PC-9 (cell line): ENCODE measurements around the gene KDM1B.

Experiments used
- CTCF ChIP-seq: fragments of 200-600 bp; sonication (generic); conservative IDR thresholded peaks from 2 replicates; pipeline ENCODE4 v1.6.1; 2017; ENCODE audit warnings: mixed run types, antibody characterized with exemption, mild to moderate bottlenecking, moderate library complexity
- EZH2 ChIP-seq: fragments of 200-600 bp; sonication (generic); IDR thresholded peaks from 2 replicates; pipeline ENCODE4 v1.8.0; 2017; ENCODE audit warnings: antibody characterized with exemption, low read depth

GRCh38 chr6:18245079-18245478, 89.9 kb downstream of the KDM1B start:
- no peak for TF ChIP-seq CTCF
- no peak for TF ChIP-seq EZH2
